Esophagus (tissue), 2 donors: ENCODE measurements around the gene SLC25A2. TPM values are rescaled to one million over a fixed set of nuclear protein-coding genes. Genes with fewer than 3 reads are reported as not detected.
A peak's percentile ranks its signal among the peaks of the same experiment; 100 is the strongest.
"Not testable (repeated sequence)": the region's sequence is repeated elsewhere in the genome, so short reads cannot be mapped to it uniquely, and the experiment has no call there.

Experiments used
- H3K27ac ChIP-seq, 2 donors: one replicate each; pipeline ENCODE4 v1.5.1; 2013; ENCODE audit warnings: low read depth in 2 of 2, mild to moderate bottlenecking in 2 of 2, inconsistent platforms in 1 of 2, low read length in 1 of 2, moderate library complexity in 1 of 2
- H3K27me3 ChIP-seq, 2 donors: one replicate each; pipeline ENCODE4 v1.6.1; 2013; ENCODE audit warnings: low read length in 2 of 2, control low read depth in 1 of 2, mild to moderate bottlenecking in 1 of 2; ENCODE audit not compliant: insufficient read depth in 2 of 2, control insufficient read depth in 1 of 2
- H3K36me3 ChIP-seq, 2 donors: one replicate each; pipeline ENCODE4 v1.6.1; 2013; ENCODE audit warnings: low read length in 1 of 2; ENCODE audit not compliant: control insufficient read depth in 2 of 2, insufficient read depth in 2 of 2
- H3K4me1 ChIP-seq, 2 donors: one replicate each; pipeline ENCODE4 v1.6.1; 2013; ENCODE audit warnings: low read length in 1 of 2; ENCODE audit not compliant: control insufficient read depth in 2 of 2, insufficient read depth in 2 of 2
- H3K4me3 ChIP-seq, 2 donors: one replicate each; pipeline ENCODE4 v1.5.1; 2013; ENCODE audit warnings: low read length in 2 of 2, mild to moderate bottlenecking in 2 of 2, low read depth in 1 of 2, moderate library complexity in 1 of 2
- H3K9me3 ChIP-seq, 2 donors: one replicate each; pipeline ENCODE4 v1.6.1; 2013; ENCODE audit warnings: mild to moderate bottlenecking in 2 of 2, low read depth in 1 of 2, low read length in 1 of 2, moderate library complexity in 1 of 2; ENCODE audit not compliant: control insufficient read depth in 2 of 2, insufficient read depth in 1 of 2
- WGBS, 2 donors: extraction: QIAGEN DNeasy Blood & Tissue Kit; methylation state at CpG; one replicate each; pipeline ENCODE4 v1.1.7; 2013; 5-methylcytosine and 5-hydroxymethylcytosine counted together
- polyA plus RNA-seq, 2 donors: library from polyadenylated mRNA; stranded (reverse); fragments of 200-250 nt; gene quantifications; one replicate each; pipeline ENCODE4 v1.2.3, GENCODE V29; 2013
- donor health status: healthy with polysubstance abuse.
- donor health status: Bipolar disorder and iron deficiency.

Gene SLC25A2
- polyA plus RNA-seq, 2 donors, result 0.05 to 0.29 TPM

DNA sequence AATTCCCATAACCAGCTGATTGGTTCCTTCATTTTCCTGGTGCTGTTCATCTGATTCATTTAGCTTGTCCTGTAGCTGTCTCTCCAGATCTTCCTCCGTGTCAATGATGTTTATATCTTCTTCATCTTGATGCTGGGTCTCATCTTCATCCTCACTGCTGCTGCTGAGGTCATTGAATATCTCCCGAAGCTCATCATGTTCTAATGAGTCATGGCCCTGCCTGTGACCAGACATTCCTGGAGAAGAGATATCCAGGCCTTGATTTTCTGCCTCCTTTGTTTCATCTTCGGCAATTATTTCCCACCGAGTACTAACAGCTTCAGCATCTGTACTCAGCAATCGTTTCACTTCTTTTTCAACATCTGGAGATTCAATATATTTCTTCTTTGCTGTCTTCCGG is 15.4 kb upstream of the SLC25A2 start:
- H3K9me3 ChIP-seq, result peaks cover 14 to 23% of the 10 kb centered on the region in 2 donors
- WGBS, 2 donors, result 98 to 99% methylated on average over 6 of the region's 6 CpGs
- no peaks in the 10 kb centered on the region for H3K27me3 ChIP-seq
- H3K27ac ChIP-seq, result no peak overlapping the region
- peak overlapping the region in 1 of 2 donors; percentile 77 for H3K4me3 ChIP-seq
- H3K36me3 ChIP-seq, result peaks cover 4 to 5% of the 10 kb centered on the region in 2 donors
- peaks cover 0 to 2% of the 10 kb centered on the region in 2 donors for H3K4me1 ChIP-seq

DNA sequence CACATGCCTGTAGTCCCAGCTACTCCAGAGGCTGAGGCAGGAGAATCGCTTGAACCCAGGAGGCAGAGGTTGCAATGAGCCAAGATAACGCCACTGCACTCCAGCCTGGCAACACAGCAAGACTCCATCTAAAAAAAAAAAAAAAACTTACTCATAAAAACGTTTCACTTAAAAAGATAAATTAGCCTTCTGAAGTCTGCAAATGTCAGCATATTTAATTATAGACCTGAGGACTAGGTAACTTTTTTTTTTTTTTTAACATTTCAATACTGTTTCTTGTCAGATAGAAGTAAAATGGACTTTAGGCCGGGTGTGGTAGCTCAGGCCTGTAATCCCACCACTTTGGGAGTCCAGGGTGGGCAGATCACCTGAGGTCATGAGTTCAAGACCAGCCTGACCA is 13.1 kb upstream of the SLC25A2 start:
- H3K36me3 ChIP-seq, H3K27me3 ChIP-seq, H3K27ac ChIP-seq, H3K4me1 ChIP-seq, H3K4me3 ChIP-seq: not testable (repeated sequence)
- peaks cover 20% of the 10 kb centered on the region in 2 donors for H3K9me3 ChIP-seq
- WGBS, 2 donors, result 86 to 94% methylated on average over 4 of the region's 4 CpGs

DNA sequence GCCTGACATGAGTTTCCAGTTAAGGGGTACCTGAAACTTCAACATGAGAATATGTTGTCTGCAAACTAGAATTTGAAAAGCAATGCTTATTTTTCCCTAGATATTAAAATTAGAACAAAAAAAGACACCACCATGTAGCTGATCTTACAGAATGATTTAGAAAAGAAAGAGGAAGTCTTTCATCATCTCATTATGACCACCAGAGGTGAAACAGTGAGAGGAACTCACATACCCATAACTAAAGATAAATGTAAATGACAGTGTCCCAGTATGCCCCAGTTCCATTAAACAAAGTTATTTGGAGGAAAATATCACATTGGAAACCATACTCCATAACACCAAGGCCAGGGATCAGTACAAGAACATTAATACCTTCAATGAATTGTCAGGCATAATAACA is 9.9 kb upstream of the SLC25A2 start:
- H3K36me3 ChIP-seq, result peaks cover 0 to 2% of the 10 kb centered on the region in 2 donors
- peaks cover 13 to 15% of the 10 kb centered on the region in 2 donors for H3K9me3 ChIP-seq

DNA sequence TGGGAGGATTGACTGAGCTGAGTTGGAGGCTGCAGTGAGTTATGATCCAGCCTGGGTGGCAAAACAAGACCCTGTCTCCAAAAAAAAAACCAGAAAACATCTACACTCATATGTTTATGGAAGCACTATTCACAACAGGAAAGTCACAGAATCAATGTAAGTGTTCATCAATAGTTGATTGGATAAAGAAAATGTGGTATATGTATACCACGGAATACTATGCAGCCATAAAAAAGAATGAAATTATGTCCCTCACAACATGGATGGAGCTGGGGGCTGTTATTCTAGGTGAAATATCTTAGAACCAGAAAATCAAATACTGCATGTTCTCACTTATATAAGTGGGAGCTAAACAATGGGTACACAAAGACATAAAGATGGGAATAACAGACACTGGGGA is 2.8 kb upstream of the SLC25A2 start:
- 96 to 97% methylated on average over 1 of the region's 1 CpG for WGBS, 2 donors
- peaks cover 15 to 36% of the 10 kb centered on the region in 2 donors for H3K9me3 ChIP-seq
- H3K27ac ChIP-seq, result no peak overlapping the region
- H3K4me1 ChIP-seq, result no peaks in the 10 kb centered on the region
- H3K4me3 ChIP-seq, result no peak overlapping the region
- no peaks in the 10 kb centered on the region for H3K27me3 ChIP-seq
- no peaks in the 10 kb centered on the region for H3K36me3 ChIP-seq

More for the DNA sequence above, 9.9 kb upstream of the SLC25A2 start:
- Histone ChIP-seq H3K27me3 (no peaks in the 10 kb centered on the region), H3K27ac (no peak overlapping the region), H3K4me1 (no peaks in the 10 kb centered on the region), H3K4me3 (no peak overlapping the region)

DNA sequence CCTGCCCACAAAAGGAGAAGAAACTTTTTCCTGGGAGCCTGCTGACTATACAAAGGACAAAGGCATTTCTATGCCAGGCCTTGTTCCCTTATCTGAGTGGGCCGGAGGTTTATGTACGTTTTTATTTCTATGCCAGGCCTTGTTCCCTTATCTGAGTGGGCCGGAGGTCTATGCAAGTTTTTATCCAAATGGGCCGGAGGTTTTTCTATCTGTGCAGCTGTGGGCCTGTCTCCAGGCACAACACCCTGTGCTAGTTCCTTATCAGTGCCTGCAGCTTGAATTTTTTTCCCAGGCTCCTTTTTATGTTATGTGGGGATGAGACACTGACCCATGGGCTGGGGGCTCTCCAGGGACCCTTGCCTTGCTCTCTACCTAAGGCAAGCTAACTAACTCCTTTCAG is 5.5 kb downstream of the SLC25A2 start:
- WGBS, 2 donors, result 74 to 86% methylated on average over 4 of the region's 4 CpGs
- no peak overlapping the region for H3K4me3 ChIP-seq
- no peaks in the 10 kb centered on the region for H3K27me3 ChIP-seq
- H3K9me3 ChIP-seq, result peaks cover 15 to 20% of the 10 kb centered on the region in 2 donors
- no peaks in the 10 kb centered on the region for H3K36me3 ChIP-seq
- no peaks in the 10 kb centered on the region for H3K4me1 ChIP-seq
- H3K27ac ChIP-seq, result no peak overlapping the region

DNA sequence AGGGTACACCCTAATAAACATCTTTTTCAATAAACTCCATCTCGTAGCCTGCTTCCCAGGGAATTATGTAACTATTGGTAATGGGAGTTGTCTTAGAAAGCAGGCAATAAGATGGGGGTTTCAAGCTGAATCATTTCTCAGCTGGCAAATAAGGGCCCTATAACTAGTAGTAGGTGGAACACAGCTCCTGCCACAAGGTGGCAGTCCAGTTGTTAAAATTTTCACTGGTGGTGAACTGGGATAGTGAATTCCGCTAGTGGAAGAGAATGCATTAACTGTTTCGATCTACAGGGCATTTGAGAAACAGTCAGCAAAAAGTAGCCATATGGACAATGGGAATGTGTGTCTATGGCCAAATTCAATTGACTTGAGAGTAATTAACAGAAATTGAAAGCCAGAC is 30.9 kb downstream of the SLC25A2 start:
- WGBS, 2 donors, result 46 to 51% methylated on average over 3 of the region's 3 CpGs
- H3K27me3 ChIP-seq, result no peaks in the 10 kb centered on the region
- peaks cover 19% of the 10 kb centered on the region in 2 donors for H3K9me3 ChIP-seq
- no peak overlapping the region for H3K4me3 ChIP-seq
- no peaks in the 10 kb centered on the region for H3K36me3 ChIP-seq
- H3K27ac ChIP-seq, result no peak overlapping the region
- H3K4me1 ChIP-seq, result no peaks in the 10 kb centered on the region

DNA sequence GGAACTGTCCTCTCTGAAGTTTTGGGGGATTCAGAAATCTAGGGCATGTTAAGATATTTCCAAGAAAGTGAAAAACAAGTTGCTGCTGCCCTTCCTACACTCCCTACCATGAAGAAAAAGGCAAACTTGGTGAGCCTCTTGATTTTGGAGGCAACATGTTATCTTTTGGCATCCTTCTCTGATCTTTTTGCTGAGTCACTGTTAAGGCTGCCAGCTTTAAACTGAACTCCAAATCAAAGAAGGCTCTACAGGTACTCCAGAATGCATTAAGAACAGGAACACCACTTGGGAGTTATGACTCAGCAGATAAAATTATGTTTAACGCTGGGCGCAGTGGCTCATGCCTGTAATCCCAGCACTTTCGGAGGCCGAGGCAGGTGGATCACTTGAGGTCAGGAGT is 34.7 kb downstream of the SLC25A2 start:
- peaks cover 17 to 23% of the 10 kb centered on the region in 2 donors for H3K9me3 ChIP-seq

DNA sequence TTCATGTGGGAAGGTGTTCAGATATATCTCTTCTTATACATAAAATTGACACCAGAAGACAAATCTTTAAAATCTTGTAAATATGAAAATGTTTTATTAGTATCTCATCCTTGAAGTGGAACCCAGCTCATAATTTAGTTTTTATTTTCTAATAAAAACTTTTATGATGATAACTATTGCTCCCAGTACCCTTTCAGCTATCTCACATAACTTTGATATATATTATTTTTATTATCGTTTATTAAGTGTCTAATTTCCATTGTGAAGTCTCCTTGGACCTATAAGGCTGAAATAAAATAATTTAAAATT is 42.7 kb downstream of the SLC25A2 start:
- Histone ChIP-seq H3K27ac (no peak overlapping the region), H3K27me3 (no peaks in the 10 kb centered on the region), H3K4me3 (no peak overlapping the region), H3K9me3 (peaks cover 9 to 16% of the 10 kb centered on the region in 2 donors), H3K36me3 (no peaks in the 10 kb centered on the region), H3K4me1 (no peaks in the 10 kb centered on the region)
- 54 to 59% methylated on average over 1 of the region's 1 CpG for WGBS, 2 donors

More for the DNA sequence above, 34.7 kb downstream of the SLC25A2 start:
- Histone ChIP-seq H3K27ac (no peak overlapping the region), H3K4me1 (no peaks in the 10 kb centered on the region), H3K4me3 (no peak overlapping the region), H3K36me3 (no peaks in the 10 kb centered on the region), H3K27me3 (no peaks in the 10 kb centered on the region)
- WGBS, 2 donors, result 94 to 97% methylated on average over 4 of the region's 4 CpGs

DNA sequence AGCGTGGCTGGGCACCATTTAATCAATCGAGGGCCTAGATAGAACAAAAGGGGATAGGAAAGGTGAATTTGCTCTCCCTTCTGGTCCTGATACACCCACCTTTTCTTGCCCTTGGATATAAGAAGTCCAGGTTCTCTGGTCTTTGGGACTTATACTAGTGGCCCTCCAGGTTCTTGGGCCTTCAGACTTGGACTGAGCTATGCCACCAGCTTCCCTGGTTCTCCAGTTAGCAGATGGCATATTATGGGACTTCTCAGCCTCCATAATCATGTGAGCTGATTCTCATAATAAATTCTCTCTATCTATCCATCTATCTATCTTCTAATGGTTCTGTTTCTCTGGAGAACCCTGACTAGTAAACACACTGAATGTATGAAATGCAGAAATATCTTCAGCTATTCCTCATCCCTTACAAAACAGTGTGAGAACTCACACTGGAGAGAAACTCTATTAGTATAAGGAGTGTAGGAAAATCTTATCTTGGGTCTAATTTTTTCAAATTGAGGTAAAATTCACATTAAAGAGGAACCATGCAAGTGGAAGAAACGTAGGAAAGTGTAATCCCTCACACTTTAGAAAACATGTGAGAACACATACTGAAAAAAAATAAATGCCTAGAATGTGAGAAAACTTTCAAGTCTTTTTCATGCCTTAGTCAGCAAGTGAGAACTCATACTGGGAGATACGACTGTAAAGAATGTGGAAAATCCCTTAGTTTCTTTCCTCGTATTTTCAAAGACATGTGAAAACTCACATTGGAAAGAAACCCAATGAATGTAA is 43.2 kb downstream of the SLC25A2 start:
- no peak overlapping the region for H3K27ac ChIP-seq
- H3K9me3 ChIP-seq, result peaks cover 7 to 15% of the 10 kb centered on the region in 2 donors
- H3K4me1 ChIP-seq, result no peaks in the 10 kb centered on the region
- H3K27me3 ChIP-seq, result no peaks in the 10 kb centered on the region
- H3K4me3 ChIP-seq, result no peak overlapping the region
- no peaks in the 10 kb centered on the region for H3K36me3 ChIP-seq
- 63 to 67% methylated on average over 5 of the region's 5 CpGs for WGBS, 2 donors

DNA sequence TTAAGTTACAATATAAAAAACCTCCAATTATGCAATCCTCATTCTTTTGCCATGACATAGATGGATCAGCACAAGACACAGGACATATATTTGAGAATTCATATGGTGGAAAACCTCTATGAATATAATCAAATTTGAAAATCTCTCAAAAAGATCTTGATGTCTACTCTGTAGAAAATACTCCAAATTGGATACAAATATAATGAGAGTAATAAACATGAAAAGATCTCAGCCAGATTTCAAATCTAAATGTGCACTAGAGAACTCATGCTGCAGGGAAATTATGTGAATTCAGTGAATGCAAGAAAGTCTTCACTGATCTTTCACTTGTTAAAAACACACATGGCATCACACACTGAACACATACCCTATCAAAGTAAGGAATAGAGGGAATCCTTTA is 44.9 kb downstream of the SLC25A2 start:
- H3K4me1 ChIP-seq, result no peaks in the 10 kb centered on the region
- H3K27ac ChIP-seq, result no peak overlapping the region
- H3K36me3 ChIP-seq, result no peaks in the 10 kb centered on the region
- peaks cover 7 to 17% of the 10 kb centered on the region in 2 donors for H3K9me3 ChIP-seq
- no peak overlapping the region for H3K4me3 ChIP-seq
- no peaks in the 10 kb centered on the region for H3K27me3 ChIP-seq
